HG03175 (cell line): ENCODE results near the gene TRMT1L.
"Not testable (repeated sequence)": the region's sequence is repeated elsewhere in the genome, so short reads cannot be mapped to it uniquely, and the experiment has no call there.

ENCODE experiments used
- ATAC-seq: cut with Tn5 transposase; IDR thresholded peaks from one replicate; pipeline ENCODE4 v1.9.1; 2021; ENCODE audit warnings: mild to moderate bottlenecking, moderate library complexity; ENCODE audit not compliant: unreplicated experiment

The TRMT1L gene

GRCh38 chr1:185156854-185157598, at the start of gene TRMT1L, which contains the start of gene SWT1:
TRMT1L (minus strand) TSS chr1:185156953; CDS start chr1:185156712, 241 bp downstream.
SWT1 (plus strand) TSS chr1:185157167; CDS start chr1:185160842, 3,675 bp downstream.
- peak; percentile 92 for ATAC-seq

GRCh38 chr1:185200889-185201288, 44.1 kb upstream of the TRMT1L start:
- no peak for ATAC-seq

- not testable (repeated sequence) for ATAC-seq
Measured at GRCh38 chr1:185198712-185199111, 42.0 kb upstream of the TRMT1L start.

- ATAC-seq = no peak
Measured at GRCh38 chr1:185193756-185194155, 37.0 kb upstream of the TRMT1L start.

GRCh38 chr1:185170291-185170848, 13.6 kb upstream of the TRMT1L start:
- ATAC-seq = peak; percentile 94

- ATAC-seq = no peak
Measured at GRCh38 chr1:185166106-185166505, 9.4 kb upstream of the TRMT1L start.

- ATAC-seq = no peak
Measured at GRCh38 chr1:185162491-185162890, 5.7 kb upstream of the TRMT1L start.

GRCh38 chr1:185159966-185160365, 3.2 kb upstream of the TRMT1L start:
- no peak for ATAC-seq

GRCh38 chr1:185158800-185159199, 2.0 kb upstream of the TRMT1L start:
- ATAC-seq = no peak

- no peak for ATAC-seq
Measured at GRCh38 chr1:185157599-185158412, 1.1 kb upstream of the TRMT1L start.

- ATAC-seq = peak; percentile 26
Measured at GRCh38 chr1:185156288-185156853, 382 bp downstream of the TRMT1L start.

GRCh38 chr1:185155600-185156287, 1.0 kb downstream of the TRMT1L start:
- no peak for ATAC-seq

- no peak for ATAC-seq
Measured at GRCh38 chr1:185154912-185155513, 1.7 kb downstream of the TRMT1L start.

GRCh38 chr1:185152187-185152767, 4.5 kb downstream of the TRMT1L start:
- ATAC-seq = no peak

- no peak for ATAC-seq
Measured at GRCh38 chr1:185151215-185151614, 5.5 kb downstream of the TRMT1L start.

- no peak for ATAC-seq
Measured at GRCh38 chr1:185144233-185144632, 12.5 kb downstream of the TRMT1L start.

- no peak for ATAC-seq
Measured at GRCh38 chr1:185139246-185139645, 17.5 kb downstream of the TRMT1L start.

GRCh38 chr1:185137896-185138545, 18.7 kb downstream of the TRMT1L start:
- no peak for ATAC-seq

- ATAC-seq = no peak
Measured at GRCh38 chr1:185132534-185132933, 24.2 kb downstream of the TRMT1L start.
